Neuronal stem cell (in vitro differentiated cells): ENCODE measurements around the gene THAP10.
"Not testable (repeated sequence)": the region's sequence is repeated elsewhere in the genome, so short reads cannot be mapped to it uniquely, and the experiment has no call there.

ENCODE experiments used
- DNase-seq: peaks from one replicate; pipeline ENCODE4 v3.0.0-alpha.2; 2013; ENCODE audit warnings: low spot score
- H2AFZ ChIP-seq: one replicate; pipeline ENCODE4 v1.6.1; 2013; ENCODE audit warnings: mild to moderate bottlenecking, low read length, inconsistent platforms
- H2AK5ac ChIP-seq: 2 replicates; pipeline ENCODE4 v1.6.1; 2013; ENCODE audit warnings: low read depth, mild to moderate bottlenecking, inconsistent platforms, low read length, moderate library complexity, mixed read lengths
- H2BK120ac ChIP-seq: 2 replicates; pipeline ENCODE4 v1.6.1; 2013; ENCODE audit warnings: low read depth, mild to moderate bottlenecking, inconsistent platforms, low read length, moderate library complexity, mixed read lengths
- H2BK12ac ChIP-seq: one replicate; pipeline ENCODE4 v1.6.1; 2013; ENCODE audit warnings: low read length, inconsistent platforms
- H2BK15ac ChIP-seq: 2 replicates; pipeline ENCODE4 v1.6.1; 2013; ENCODE audit warnings: mild to moderate bottlenecking, low read length, inconsistent platforms, mixed read lengths
- H2BK5ac ChIP-seq: one replicate; pipeline ENCODE4 v1.6.1; 2013; ENCODE audit warnings: inconsistent platforms, mild to moderate bottlenecking, low read length, moderate library complexity
- H3K14ac ChIP-seq: one replicate; pipeline ENCODE4 v1.6.1; 2013; ENCODE audit warnings: low read length, inconsistent platforms
- H3K18ac ChIP-seq: 2 replicates; pipeline ENCODE4 v1.6.1; 2013; ENCODE audit warnings: low read length, inconsistent platforms
- H3K23ac ChIP-seq: 2 replicates; pipeline ENCODE4 v1.6.1; 2013; ENCODE audit warnings: low read depth, mild to moderate bottlenecking, mixed read lengths, low read length, inconsistent platforms; ENCODE audit not compliant: poor library complexity
- H3K27ac ChIP-seq: replicated peaks from 3 replicates; pipeline ENCODE4 v1.5.1; 2013; ENCODE audit warnings: low read length, inconsistent platforms
- H3K27me3 ChIP-seq, 3 experiments: 2 replicates each; pipeline ENCODE4 v1.6.1; 2013; ENCODE audit warnings: low read length in 3 of 3, mild to moderate bottlenecking in 2 of 3, inconsistent platforms in 1 of 3, low read depth in 1 of 3, mixed read lengths in 1 of 3, moderate library complexity in 1 of 3; ENCODE audit not compliant: control insufficient read depth in 3 of 3, insufficient read depth in 3 of 3
- H3K36me3 ChIP-seq, 2 donors: replicated peaks in 1 of 2; 2 replicates each; pipeline ENCODE4 v1.6.1; 2013; ENCODE audit warnings: low read length in 2 of 2; ENCODE audit not compliant: control insufficient read depth in 2 of 2, insufficient read depth in 2 of 2
- H3K4ac ChIP-seq: 2 replicates; pipeline ENCODE4 v1.6.1; 2013; ENCODE audit warnings: inconsistent platforms, mild to moderate bottlenecking, low read length, moderate library complexity
- H3K4me1 ChIP-seq, 2 donors: 1 replicate in 1 of 2; 2 replicates in 1 of 2; pipeline ENCODE4 v1.6.1; 2013; ENCODE audit warnings: low read length in 2 of 2, low read depth in 1 of 2; ENCODE audit not compliant: control insufficient read depth in 2 of 2, insufficient read depth in 1 of 2
- H3K4me2 ChIP-seq: one replicate; pipeline ENCODE4 v1.6.1; 2013; ENCODE audit warnings: mild to moderate bottlenecking, low read length, inconsistent platforms; ENCODE audit not compliant: insufficient read depth, poor library complexity, severe bottlenecking
- H3K4me3 ChIP-seq, 2 donors: 2 replicates each; pipeline ENCODE4 v1.5.1; 2013; ENCODE audit warnings: low read length in 2 of 2, mild to moderate bottlenecking in 2 of 2, inconsistent platforms in 1 of 2, moderate library complexity in 1 of 2
- H3K79me1 ChIP-seq: one replicate; pipeline ENCODE4 v1.6.1; 2013; ENCODE audit warnings: low read depth, mild to moderate bottlenecking, inconsistent platforms, low read length, moderate library complexity
- H3K9ac ChIP-seq: one replicate; pipeline ENCODE4 v1.6.1; 2013; ENCODE audit warnings: mild to moderate bottlenecking, low read depth, low read length, inconsistent platforms; ENCODE audit not compliant: poor library complexity
- H3K9me3 ChIP-seq, 2 donors: replicated peaks in 1 of 2; 2 replicates each; pipeline versions ENCODE3 to v1.6.1; 2013; ENCODE audit warnings: low read length in 2 of 2, mild to moderate bottlenecking in 2 of 2, inconsistent platforms in 1 of 2, low read depth in 1 of 2, mixed read lengths in 1 of 2, moderate library complexity in 1 of 2; ENCODE audit not compliant: control insufficient read depth in 2 of 2, insufficient read depth in 1 of 2
- H4K8ac ChIP-seq: one replicate; pipeline ENCODE4 v1.6.1; 2013; ENCODE audit warnings: low read depth, mild to moderate bottlenecking, inconsistent platforms, low read length, moderate library complexity
- H4K91ac ChIP-seq: one replicate; pipeline ENCODE4 v1.6.1; 2013; ENCODE audit warnings: low read length, low read depth, mild to moderate bottlenecking, inconsistent platforms; ENCODE audit not compliant: poor library complexity
- WGBS, 2 donors: extraction: QIAGEN DNeasy Blood & Tissue Kit; methylation state at CpG; one replicate each; pipeline ENCODE4 v1.1.7; 2013; ENCODE audit warnings: missing lambda C conversion rate in 2 of 2, mixed read lengths in 1 of 2; ENCODE audit not compliant: insufficient read length in 2 of 2, insufficient replicate concordance in 1 of 2; ENCODE audit errors: extremely low coverage in 2 of 2; 5-methylcytosine and 5-hydroxymethylcytosine counted together

The THAP10 gene

DNA sequence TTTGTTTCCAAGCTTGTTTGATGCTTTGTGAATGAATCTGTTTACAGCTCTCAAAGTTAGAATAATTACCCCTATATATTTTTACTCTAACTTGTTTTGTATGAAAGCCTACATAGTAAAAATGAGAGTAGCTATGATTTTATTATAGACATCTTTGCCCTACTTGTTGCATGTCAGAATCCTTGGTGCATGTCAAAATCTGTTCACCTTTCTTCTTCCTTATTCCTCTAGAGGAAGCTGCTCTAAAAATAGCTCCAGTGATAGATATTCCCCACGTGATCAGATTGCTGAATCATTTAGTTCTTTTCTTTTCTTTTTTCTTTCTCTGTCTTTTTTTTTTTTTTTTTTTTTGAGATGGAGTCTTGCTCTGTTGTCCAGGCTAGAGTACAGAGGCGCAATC lies 40.2 kb upstream of the THAP10 start:
- no peaks in the 10 kb centered on the region for H3K9me3 ChIP-seq
- H4K91ac ChIP-seq = no peak overlapping the region
- no peak overlapping the region for H2AK5ac ChIP-seq
- H3K4me1 ChIP-seq = no peaks in the 10 kb centered on the region
- H3K4ac ChIP-seq = no peak overlapping the region
- H3K18ac ChIP-seq = no peak overlapping the region
- no peak for DNase-seq
- no peak overlapping the region for H2BK5ac ChIP-seq
- H3K9ac ChIP-seq = no peak overlapping the region
- no peak overlapping the region for H3K4me3 ChIP-seq
- H3K4me2 ChIP-seq = no peak overlapping the region
- H3K23ac ChIP-seq = no peak overlapping the region
- H4K8ac ChIP-seq = no peak overlapping the region
- H3K36me3 ChIP-seq = no peaks in the 10 kb centered on the region
- no peak overlapping the region for H2BK12ac ChIP-seq
- no peak overlapping the region for H3K14ac ChIP-seq
- H2AFZ ChIP-seq = no peak overlapping the region
- WGBS, 2 donors = no CpG with 5 or more reads among the region's 2 CpGs
- no peak overlapping the region for H2BK120ac ChIP-seq
- H3K27ac ChIP-seq = no peak overlapping the region
- H2BK15ac ChIP-seq = no peak overlapping the region
- H3K79me1 ChIP-seq = no peaks in the 10 kb centered on the region
- no peaks in the 10 kb centered on the region for H3K27me3 ChIP-seq

- no peaks in the 10 kb centered on the region for H3K79me1 ChIP-seq
- no peak overlapping the region for H3K23ac ChIP-seq
- H3K27ac ChIP-seq = no peak overlapping the region
- H3K4me2 ChIP-seq = no peak overlapping the region
- no peaks in the 10 kb centered on the region for H3K4me1 ChIP-seq
- H4K91ac ChIP-seq = no peak overlapping the region
- H2BK12ac ChIP-seq = no peak overlapping the region
- H3K9ac ChIP-seq = no peak overlapping the region
- H2BK120ac ChIP-seq = no peak overlapping the region
- no peak overlapping the region for H2BK15ac ChIP-seq
- H4K8ac ChIP-seq = no peak overlapping the region
- H2AK5ac ChIP-seq = no peak overlapping the region
- H2AFZ ChIP-seq = no peak overlapping the region
- no peaks in the 10 kb centered on the region for H3K27me3 ChIP-seq
- no peaks in the 10 kb centered on the region for H3K36me3 ChIP-seq
- no peak overlapping the region for H3K18ac ChIP-seq
- no peak for DNase-seq
- no peak overlapping the region for H3K14ac ChIP-seq
- H3K9me3 ChIP-seq = no peaks in the 10 kb centered on the region
- H2BK5ac ChIP-seq = no peak overlapping the region
- no peak overlapping the region for H3K4ac ChIP-seq
- no peak overlapping the region for H3K4me3 ChIP-seq
These were observed 39.6 kb upstream of the THAP10 start for GRCh38 chr15:70931821-70932220.

- WGBS, 2 donors = no CpG with 5 or more reads among the region's 1 CpG
- H3K27me3 ChIP-seq, H2AFZ ChIP-seq, H3K4me3 ChIP-seq, H3K4me1 ChIP-seq, H3K14ac ChIP-seq, H3K4ac ChIP-seq, H3K36me3 ChIP-seq, H2BK15ac ChIP-seq, H4K8ac ChIP-seq, H3K9ac ChIP-seq, H4K91ac ChIP-seq, H2BK120ac ChIP-seq, H3K4me2 ChIP-seq, H3K18ac ChIP-seq, H2BK5ac ChIP-seq, H3K27ac ChIP-seq, H3K79me1 ChIP-seq, H2AK5ac ChIP-seq, DNase-seq, H3K9me3 ChIP-seq, H2BK12ac ChIP-seq, H3K23ac ChIP-seq: not testable (repeated sequence)
These were observed 34.7 kb upstream of the THAP10 start for GRCh38 chr15:70926914-70927313.

- Histone ChIP-seq H2BK5ac (no peak overlapping the region), H3K4me3 (no peak overlapping the region), H2BK12ac (no peak overlapping the region), H3K4me2 (no peak overlapping the region), H3K9me3 (no peaks in the 10 kb centered on the region), H3K27ac (no peak overlapping the region), H3K79me1 (no peaks in the 10 kb centered on the region), H3K4me1 (no peaks in the 10 kb centered on the region), H3K9ac (no peak overlapping the region), H3K27me3 (no peaks in the 10 kb centered on the region), H3K4ac (no peak overlapping the region), H3K36me3 (no peaks in the 10 kb centered on the region), H4K91ac (no peak overlapping the region), H2AK5ac (no peak overlapping the region), H3K14ac (no peak overlapping the region), H3K18ac (no peak overlapping the region), H3K23ac (no peak overlapping the region), H2AFZ (no peak overlapping the region), H4K8ac (no peak overlapping the region), H2BK120ac (no peak overlapping the region), H2BK15ac (no peak overlapping the region)
- no peak for DNase-seq
- no CpG with 5 or more reads among the region's 2 CpGs for WGBS, 2 donors
These were observed 31.3 kb upstream of the THAP10 start for GRCh38 chr15:70923311-70924080.
